Measurements from ENCODE around the gene PEX1.
"Not testable (repeated sequence)": the region's sequence is repeated elsewhere in the genome, so short reads cannot be mapped to it uniquely, and the experiment has no call there.

Gene PEX1

DNA sequence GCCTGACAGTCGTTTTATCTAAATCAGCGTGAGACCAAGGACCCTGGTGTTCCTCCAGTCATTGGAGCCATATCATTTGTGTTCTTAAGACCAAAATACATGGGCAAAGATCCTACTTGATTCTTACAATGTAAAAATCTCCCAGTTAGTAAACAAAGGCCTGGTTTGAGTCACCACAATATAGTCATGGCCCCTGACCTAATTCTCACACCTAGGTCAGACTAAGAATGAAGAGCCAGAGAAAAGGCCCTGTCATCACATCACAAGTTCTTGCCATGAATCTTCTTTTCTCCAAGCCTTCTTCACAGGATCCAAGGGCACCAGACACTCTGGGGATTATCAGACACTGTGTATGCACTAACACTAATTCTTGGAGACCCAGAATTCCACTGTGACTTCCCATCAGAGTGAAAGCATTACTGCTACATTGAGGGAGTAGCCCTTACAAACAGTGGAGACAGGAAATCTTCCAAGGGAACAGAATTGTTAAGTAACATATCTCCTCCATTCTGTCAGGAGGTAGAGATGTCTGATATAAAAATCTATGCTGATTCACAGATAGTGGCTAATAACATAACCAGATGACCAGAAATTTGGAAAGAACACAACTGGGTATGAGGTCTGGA lies 42.9 kb downstream of the PEX1 start:
- no peak overlapping the region for H3K27ac ChIP-seq
- TF ChIP-seq, protein P1, sequence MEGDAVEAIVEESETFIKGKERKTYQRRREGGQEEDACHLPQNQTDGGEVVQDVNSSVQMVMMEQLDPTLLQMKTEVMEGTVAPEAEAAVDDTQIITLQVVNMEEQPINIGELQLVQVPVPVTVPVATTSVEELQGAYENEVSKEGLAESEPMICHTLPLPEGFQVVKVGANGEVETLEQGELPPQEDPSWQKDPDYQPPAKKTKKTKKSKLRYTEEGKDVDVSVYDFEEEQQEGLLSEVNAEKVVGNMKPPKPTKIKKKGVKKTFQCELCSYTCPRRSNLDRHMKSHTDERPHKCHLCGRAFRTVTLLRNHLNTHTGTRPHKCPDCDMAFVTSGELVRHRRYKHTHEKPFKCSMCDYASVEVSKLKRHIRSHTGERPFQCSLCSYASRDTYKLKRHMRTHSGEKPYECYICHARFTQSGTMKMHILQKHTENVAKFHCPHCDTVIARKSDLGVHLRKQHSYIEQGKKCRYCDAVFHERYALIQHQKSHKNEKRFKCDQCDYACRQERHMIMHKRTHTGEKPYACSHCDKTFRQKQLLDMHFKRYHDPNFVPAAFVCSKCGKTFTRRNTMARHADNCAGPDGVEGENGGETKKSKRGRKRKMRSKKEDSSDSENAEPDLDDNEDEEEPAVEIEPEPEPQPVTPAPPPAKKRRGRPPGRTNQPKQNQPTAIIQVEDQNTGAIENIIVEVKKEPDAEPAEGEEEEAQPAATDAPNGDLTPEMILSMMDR (conservative IDR thresholded peaks at IDR 0.05) = no peak

DNA sequence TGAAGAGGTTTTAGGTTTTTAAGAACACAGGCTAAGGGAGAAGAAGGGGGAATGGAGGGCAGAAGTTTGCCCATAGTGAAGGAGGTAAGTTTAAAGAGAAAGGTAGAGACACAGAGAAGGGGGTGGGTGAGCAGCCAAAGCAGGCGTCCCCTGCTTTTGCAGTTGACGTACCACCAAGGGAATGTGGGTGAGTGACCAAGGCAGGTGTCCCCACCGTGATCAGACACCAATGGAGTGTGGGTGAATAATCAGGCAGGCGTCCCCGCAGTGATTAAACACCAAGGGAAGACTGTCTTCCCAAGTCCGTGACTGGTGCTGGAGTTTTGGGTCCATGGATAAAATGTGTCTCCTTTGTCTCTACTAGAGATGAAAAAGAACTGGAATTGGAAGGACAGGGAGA lies 44.1 kb downstream of the PEX1 start:
- H3K27ac ChIP-seq = not testable (repeated sequence)

DNA sequence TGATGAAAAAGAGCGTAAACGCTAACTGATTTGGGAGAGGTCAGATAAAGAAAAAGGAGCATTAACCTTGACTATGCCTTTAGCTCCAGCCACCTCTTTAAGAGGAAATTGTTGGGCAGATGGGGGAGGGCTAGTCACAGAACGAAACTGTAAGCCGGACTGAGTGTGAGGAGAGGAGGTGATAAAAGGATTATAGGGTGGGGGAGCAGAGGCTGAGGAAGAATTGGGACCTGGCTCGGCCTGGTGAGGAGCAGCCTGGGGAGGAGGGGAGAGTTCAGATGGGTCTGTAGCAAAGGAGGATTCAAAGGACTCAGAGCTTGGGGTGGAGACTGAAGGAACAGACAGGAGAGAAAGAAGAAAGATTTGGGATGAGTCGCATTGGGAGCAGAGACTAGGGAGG lies 44.7 kb downstream of the PEX1 start:
- H3K27ac ChIP-seq = not testable (repeated sequence)

GRCh38 chr7:92479146-92479545 lies 49.2 kb downstream of the PEX1 start:
- not testable (repeated sequence) for H3K27ac ChIP-seq

DNA sequence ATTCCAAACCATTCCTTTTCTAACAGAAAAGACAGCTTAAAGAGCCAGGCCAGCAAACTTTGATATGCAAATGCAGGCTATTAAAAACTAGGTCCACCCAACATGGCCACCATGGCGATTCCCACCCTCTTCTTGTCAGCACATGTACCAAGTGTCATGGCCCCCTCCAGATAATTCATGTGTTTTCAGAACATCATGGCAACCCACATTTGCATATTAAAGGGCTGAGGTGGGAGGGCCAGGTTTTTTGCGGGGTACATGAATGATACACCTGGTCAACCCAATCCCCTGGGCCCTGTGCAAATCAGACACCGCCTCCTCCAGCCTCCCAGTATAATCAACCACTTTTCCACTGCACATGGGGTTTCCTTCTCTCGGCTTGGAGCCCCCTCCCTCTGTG lies 49.6 kb downstream of the PEX1 start:
- H3K27ac ChIP-seq = no peak overlapping the region
- TF ChIP-seq, protein P1 (conservative IDR thresholded peaks at IDR 0.05) = no peak

GRCh38 chr7:92478095-92478494 lies 50.2 kb downstream of the PEX1 start:
- no peak overlapping the region for H3K27ac ChIP-seq
- TF ChIP-seq, protein P1 (conservative IDR thresholded peaks at IDR 0.05) = no peak

GRCh38 chr7:92477681-92478080 lies 50.6 kb downstream of the PEX1 start, which contains the start of gene ERVW-1:
TSS of gene ERVW-1 (minus strand) at chr7:92477946. CDS start at chr7:92470381, 7,565 bp downstream.
- not testable (repeated sequence) for H3K27ac ChIP-seq

- not testable (repeated sequence) for H3K27ac ChIP-seq
These were observed 52.3 kb downstream of the PEX1 start for GRCh38 chr7:92475851-92476590.

DNA sequence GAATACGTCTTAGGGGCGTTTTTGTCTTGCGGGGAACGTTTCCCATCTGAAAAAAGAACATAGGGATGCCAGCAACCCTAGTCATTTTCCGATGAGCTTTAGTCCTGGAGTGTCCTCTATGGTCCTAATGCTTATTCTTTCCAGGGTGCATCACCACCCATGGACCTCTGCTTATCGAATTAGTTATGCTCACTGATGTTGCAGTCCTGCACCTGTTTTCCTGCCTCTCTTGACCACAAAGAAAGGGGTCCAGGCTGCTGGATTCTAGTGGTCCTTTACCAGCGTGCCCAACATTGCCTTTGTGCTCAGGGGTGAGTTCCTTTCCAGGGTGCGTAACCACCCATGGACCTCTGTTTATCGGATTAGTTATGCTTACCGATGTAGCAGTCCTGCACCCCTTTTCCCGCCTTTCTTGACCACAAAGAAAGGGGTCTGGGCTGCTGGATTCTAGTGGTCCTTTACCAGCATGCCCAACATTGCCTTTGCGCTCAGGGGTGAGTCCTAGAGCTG lies 53.0 kb downstream of the PEX1 start:
- H3K27ac ChIP-seq = not testable (repeated sequence)

DNA sequence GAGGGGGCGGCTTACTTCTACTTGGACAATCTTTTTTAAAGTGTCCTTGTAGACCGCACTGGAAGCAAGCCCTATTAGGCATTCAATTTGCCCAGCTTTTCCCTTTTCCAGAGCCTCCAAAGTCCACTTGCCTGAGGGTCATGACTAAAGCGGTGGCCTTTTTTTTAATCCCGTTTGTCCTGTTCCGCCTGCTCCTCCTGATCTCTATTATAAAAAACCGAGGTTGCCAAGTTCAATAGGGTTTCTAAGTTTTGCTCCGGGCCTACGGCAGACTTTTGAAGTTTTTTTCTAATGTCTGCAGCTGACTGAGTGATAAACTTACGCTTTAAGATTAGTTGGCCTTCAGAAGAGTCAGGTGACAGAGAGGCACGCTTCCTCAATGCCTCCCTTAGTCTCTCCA lies 54.3 kb downstream of the PEX1 start:
- H3K27ac ChIP-seq = peak overlapping the region; percentile 40

GRCh38 chr7:92468589-92468988 lies 59.7 kb downstream of the PEX1 start:
- not testable (repeated sequence) for H3K27ac ChIP-seq

GRCh38 chr7:92466682-92467081 lies 61.6 kb downstream of the PEX1 start:
- TF ChIP-seq, protein P1 (conservative IDR thresholded peaks at IDR 0.05) = no peak
- H3K27ac ChIP-seq = no peak overlapping the region
